Upper lobe of left lung (tissue), 4 donors: Measurements from ENCODE around the gene AGBL1.

Experiments used
- EP300 ChIP-seq, 4 donors: sonication (generic); formaldehyde crosslinking; IDR thresholded peaks; one replicate each; pipeline ENCODE4 v1.5.1; 2017; ENCODE audit warnings: antibody characterized with exemption in 4 of 4, control low read depth in 2 of 4
- POLR2A ChIP-seq, 4 donors: fragments of 450-650 bp; IDR thresholded peaks; one replicate each; pipeline ENCODE4 v1.5.1; 2016 to 2017; ENCODE audit warnings: antibody characterized with exemption in 4 of 4, mild to moderate bottlenecking in 2 of 4
- POLR2AphosphoS5 ChIP-seq, 2 donors: sonication (generic); formaldehyde crosslinking; IDR thresholded peaks; one replicate each; pipeline ENCODE4 v1.5.1; 2017; ENCODE audit warnings: antibody characterized with exemption in 2 of 2
- TF ChIP-seq, protein P1 (sequence below), 6 experiments: fragments of 450-650 bp in 4 of 6; fragments of 200-600 bp in 2 of 6; sonication (generic) in 2 of 6; IDR thresholded peaks; one replicate each; pipeline ENCODE4 v1.5.1; 2016 to 2019; ENCODE audit warnings: antibody characterized with exemption in 6 of 6

DNA sequence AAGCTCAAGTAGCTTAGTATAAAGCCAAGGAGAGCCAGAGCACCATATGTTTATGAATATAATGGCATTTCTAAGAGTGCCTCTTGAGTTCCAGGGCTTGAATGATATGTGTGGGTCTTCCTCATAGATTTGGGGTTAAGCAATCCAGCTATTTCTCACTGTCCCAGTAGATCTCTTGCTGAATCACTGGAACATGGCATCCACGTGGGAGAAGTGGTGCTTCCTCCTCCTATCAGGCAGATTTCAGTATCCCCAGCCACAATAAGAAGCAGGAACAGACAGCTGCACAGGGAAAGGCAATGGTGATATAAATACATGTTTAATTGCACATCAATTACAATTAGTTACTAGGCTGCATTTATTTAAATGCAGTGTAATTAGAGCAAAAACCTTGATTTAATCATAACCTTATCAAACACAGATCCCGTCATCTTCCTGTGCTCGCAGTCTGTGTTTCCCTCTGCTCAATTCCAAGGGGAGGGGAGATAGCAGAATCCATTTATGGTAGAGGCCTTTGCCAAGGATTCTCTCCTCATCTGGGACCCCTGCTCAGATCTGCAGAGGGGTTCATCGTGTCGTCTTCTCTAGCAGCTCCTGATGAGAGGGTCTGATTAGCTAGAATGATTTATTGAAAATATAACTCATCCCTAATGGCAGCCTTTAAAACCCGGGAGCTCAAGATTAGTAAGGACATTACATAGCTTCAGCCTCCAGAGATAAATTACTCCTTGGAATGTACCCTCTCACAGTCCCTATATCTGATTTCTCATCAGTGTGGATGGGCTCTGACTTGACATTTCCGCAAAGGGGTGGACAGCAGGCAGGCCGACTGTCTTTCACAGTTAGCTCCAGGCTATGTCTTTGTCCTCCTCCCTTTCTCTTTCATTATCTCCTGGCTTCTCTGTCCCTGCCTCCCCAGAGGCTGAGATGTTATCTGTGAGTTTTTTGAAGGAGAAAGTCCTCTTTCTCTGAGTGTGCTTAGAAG lies 775.9 kb downstream of the AGBL1 start:
- TF ChIP-seq POLR2A (IDR thresholded peaks at IDR 0.05) = no peak
- TF ChIP-seq, protein P1, sequence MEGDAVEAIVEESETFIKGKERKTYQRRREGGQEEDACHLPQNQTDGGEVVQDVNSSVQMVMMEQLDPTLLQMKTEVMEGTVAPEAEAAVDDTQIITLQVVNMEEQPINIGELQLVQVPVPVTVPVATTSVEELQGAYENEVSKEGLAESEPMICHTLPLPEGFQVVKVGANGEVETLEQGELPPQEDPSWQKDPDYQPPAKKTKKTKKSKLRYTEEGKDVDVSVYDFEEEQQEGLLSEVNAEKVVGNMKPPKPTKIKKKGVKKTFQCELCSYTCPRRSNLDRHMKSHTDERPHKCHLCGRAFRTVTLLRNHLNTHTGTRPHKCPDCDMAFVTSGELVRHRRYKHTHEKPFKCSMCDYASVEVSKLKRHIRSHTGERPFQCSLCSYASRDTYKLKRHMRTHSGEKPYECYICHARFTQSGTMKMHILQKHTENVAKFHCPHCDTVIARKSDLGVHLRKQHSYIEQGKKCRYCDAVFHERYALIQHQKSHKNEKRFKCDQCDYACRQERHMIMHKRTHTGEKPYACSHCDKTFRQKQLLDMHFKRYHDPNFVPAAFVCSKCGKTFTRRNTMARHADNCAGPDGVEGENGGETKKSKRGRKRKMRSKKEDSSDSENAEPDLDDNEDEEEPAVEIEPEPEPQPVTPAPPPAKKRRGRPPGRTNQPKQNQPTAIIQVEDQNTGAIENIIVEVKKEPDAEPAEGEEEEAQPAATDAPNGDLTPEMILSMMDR (IDR thresholded peaks at IDR 0.05) = no peak
- no peak for TF ChIP-seq EP300 (IDR thresholded peaks at IDR 0.05)
- no peak for TF ChIP-seq POLR2AphosphoS5 (IDR thresholded peaks at IDR 0.05)
